ENCODE data around the gene PRMT5.
A peak's percentile ranks its signal among the peaks of the same experiment; 100 is the strongest.

Gene PRMT5

GRCh38 chr14:22878271-22879246, 50.6 kb downstream of the PRMT5 start:
- no peak for TF ChIP-seq CTCF (IDR thresholded peaks at IDR 0.05; ENCODE audit: insufficient read depth, low read depth, low read length, missing control alignments)
- DNase-seq (ENCODE audit: low read depth): no peak

GRCh38 chr14:22877000-22877501, 52.1 kb downstream of the PRMT5 start:
- no peak for TF ChIP-seq CTCF (IDR thresholded peaks at IDR 0.05; ENCODE audit: insufficient read depth, low read depth, low read length, missing control alignments)
- H3K4me3 ChIP-seq (ENCODE audit: low read depth, low read length): no peak overlapping the region
- DNase-seq (ENCODE audit: low read depth): no peak

More at GRCh38 chr14:22878271-22879246, 50.6 kb downstream of the PRMT5 start:
- H3K4me3 ChIP-seq (ENCODE audit: low read depth, low read length): no peak overlapping the region

GRCh38 chr14:22875748-22876319, 53.3 kb downstream of the PRMT5 start:
- DNase-seq (ENCODE audit: low read depth): no peak
- TF ChIP-seq CTCF (IDR thresholded peaks at IDR 0.05; ENCODE audit: insufficient read depth, low read depth, low read length, missing control alignments): no peak
- H3K4me3 ChIP-seq (ENCODE audit: low read depth, low read length): no peak overlapping the region

GRCh38 chr14:22875003-22875747, 54.0 kb downstream of the PRMT5 start:
- no peak for TF ChIP-seq CTCF (IDR thresholded peaks at IDR 0.05; ENCODE audit: insufficient read depth, low read depth, low read length, missing control alignments)
- no peak for DNase-seq (ENCODE audit: low read depth)
- no peak overlapping the region for H3K4me3 ChIP-seq (ENCODE audit: low read depth, low read length)

- peak overlapping the region; percentile 70 for H3K4me3 ChIP-seq (ENCODE audit: low read depth, low read length)
- DNase-seq (ENCODE audit: low read depth): no peak
- TF ChIP-seq CTCF (IDR thresholded peaks at IDR 0.05; ENCODE audit: insufficient read depth, low read depth, low read length, missing control alignments): no peak
Observed at GRCh38 chr14:22872833-22873520, 56.2 kb downstream of the PRMT5 start.
